WTC11 (cell line): Measurements from ENCODE around the gene DPYSL4. TPM values are rescaled to one million over a fixed set of nuclear protein-coding genes. Genes with fewer than 3 reads are reported as not detected.

Experiments
- ATAC-seq: fragments of 200-7000 bp; cut with Tn5 transposase; 2 replicates; pipeline ENCODE4 v1.10.0; 2021; ENCODE audit warnings: mild to moderate bottlenecking, moderate library complexity
- CTCF ChIA-PET: fragments of 300-600 bp; sonication (Branson Sonifier 250); formaldehyde crosslinking; loops from one replicate; lab custom pipeline; 2021; ENCODE audit warnings: antibody characterized with exemption; lab: Charles Lee
- POLR2A ChIA-PET: fragments of 350-600 bp; sonication (Branson Sonifier 250); formaldehyde crosslinking; loops from one replicate; lab custom pipeline; 2021; ENCODE audit warnings: antibody characterized with exemption; lab: Charles Lee
- DNase-seq: peaks from one replicate; pipeline ENCODE4 v3.0.0; 2021; ENCODE audit warnings: low spot score
- H3K27ac Mint-ChIP-seq: 2 replicates; pipeline ENCODE4 v1.8.0; 2021; ENCODE audit warnings: mixed read lengths
- H3K27me3 Mint-ChIP-seq: 2 replicates; pipeline ENCODE4 v1.8.0; 2021; ENCODE audit warnings: low read depth, mild to moderate bottlenecking, moderate library complexity, mixed read lengths
- H3K36me3 Mint-ChIP-seq: 2 replicates; pipeline ENCODE4 v1.8.0; 2021; ENCODE audit warnings: mixed read lengths
- H3K4me1 Mint-ChIP-seq: 2 replicates; pipeline ENCODE4 v1.8.0; 2022; ENCODE audit warnings: mixed read lengths
- H3K4me3 Mint-ChIP-seq: 2 replicates; pipeline ENCODE4 v1.8.0; 2021; ENCODE audit warnings: mild to moderate bottlenecking, moderate library complexity, mixed read lengths
- H3K9me3 Mint-ChIP-seq: 2 replicates; pipeline ENCODE4 v1.8.0; 2021; ENCODE audit warnings: mixed read lengths
- AFF4 ChIP-seq: sonication (generic); formaldehyde crosslinking; IDR thresholded peaks from 2 replicates; pipeline ENCODE4 v1.8.1; 2023; ENCODE audit warnings: mild to moderate bottlenecking, missing genetic modification reagents, borderline replicate concordance
- ATF2 ChIP-seq: sonication (generic); formaldehyde crosslinking; IDR thresholded peaks from 2 replicates; pipeline ENCODE4 v1.8.1; 2022; ENCODE audit warnings: low read depth, missing genetic modification reagents, borderline replicate concordance
- E2F4 ChIP-seq: sonication (generic); formaldehyde crosslinking; IDR thresholded peaks from 2 replicates; pipeline ENCODE4 v1.8.1; 2022; ENCODE audit warnings: low read depth, mild to moderate bottlenecking, moderate library complexity, missing genetic modification reagents, borderline replicate concordance
- ESRRA ChIP-seq: sonication (generic); formaldehyde crosslinking; IDR thresholded peaks from 2 replicates; pipeline ENCODE4 v1.8.1; 2022; ENCODE audit warnings: mild to moderate bottlenecking, missing genetic modification reagents, borderline replicate concordance
- FOXP1 ChIP-seq: sonication (generic); formaldehyde crosslinking; IDR thresholded peaks from 2 replicates; pipeline ENCODE4 v1.8.0; 2022; ENCODE audit warnings: missing genetic modification reagents, mild to moderate bottlenecking, moderate library complexity, borderline replicate concordance
- FOXP4 ChIP-seq: sonication (generic); formaldehyde crosslinking; IDR thresholded peaks from 2 replicates; pipeline ENCODE4 v1.8.0; 2022; ENCODE audit warnings: mild to moderate bottlenecking, missing genetic modification reagents
- HMGXB4 ChIP-seq: sonication (generic); formaldehyde crosslinking; IDR thresholded peaks from 2 replicates; pipeline ENCODE4 v1.8.1; 2023; ENCODE audit warnings: mild to moderate bottlenecking, moderate library complexity, missing genetic modification reagents
- IRF1 ChIP-seq: sonication (generic); formaldehyde crosslinking; IDR thresholded peaks from 2 replicates; pipeline ENCODE4 v1.8.0; 2023; ENCODE audit warnings: missing genetic modification reagents
- IRF2 ChIP-seq: sonication (generic); formaldehyde crosslinking; IDR thresholded peaks from 2 replicates; pipeline ENCODE4 v1.8.0; 2022; ENCODE audit warnings: low read depth, missing genetic modification reagents, borderline replicate concordance
- PRRX2 ChIP-seq: fragments of 250-450 bp; sonication (Bioruptor Pico); IDR thresholded peaks from 2 replicates; pipeline ENCODE4 v1.8.0; 2021; ENCODE audit warnings: mild to moderate bottlenecking
- SMAD3 ChIP-seq: sonication (generic); formaldehyde crosslinking; IDR thresholded peaks from 2 replicates; pipeline ENCODE4 v1.8.0; 2022; ENCODE audit warnings: missing genetic modification reagents, mild to moderate bottlenecking, borderline replicate concordance
- SOX15 ChIP-seq: fragments of 250-450 bp; sonication (Bioruptor Pico); IDR thresholded peaks from 2 replicates; pipeline ENCODE4 v1.9.0; 2021; ENCODE audit warnings: mild to moderate bottlenecking
- TP53 ChIP-seq: sonication (generic); formaldehyde crosslinking; IDR thresholded peaks from 2 replicates; pipeline ENCODE4 v1.8.1; 2023; ENCODE audit warnings: mild to moderate bottlenecking, missing genetic modification reagents
- ZNF138 ChIP-seq: sonication (generic); formaldehyde crosslinking; conservative IDR thresholded peaks from 2 replicates; pipeline ENCODE4 v1.8.1; 2022; ENCODE audit warnings: mild to moderate bottlenecking, moderate library complexity, missing genetic modification reagents
- ZNF219 ChIP-seq: sonication (generic); formaldehyde crosslinking; IDR thresholded peaks from 2 replicates; pipeline ENCODE4 v1.8.0; 2023; ENCODE audit warnings: missing genetic modification reagents, mild to moderate bottlenecking, borderline replicate concordance
- ZNF232 ChIP-seq: sonication (generic); formaldehyde crosslinking; IDR thresholded peaks from 2 replicates; pipeline ENCODE4 v1.8.0; 2022; ENCODE audit warnings: mild to moderate bottlenecking, missing genetic modification reagents
- ZNF396 ChIP-seq: fragments of 250-450 bp; sonication (Bioruptor Pico); IDR thresholded peaks from 2 replicates; pipeline ENCODE4 v1.8.0; 2021; ENCODE audit warnings: mild to moderate bottlenecking, moderate library complexity, borderline replicate concordance
- total RNA-seq: library from RNA; stranded (reverse); gene quantifications from 3 replicates; pipeline ENCODE4 v1.2.3, GENCODE V29; 2021

DPYSL4 gene
- total RNA-seq, 1 experiment from 2014 or later, result 17.0 TPM

GRCh38 chr10:132210766-132211165, 24.0 kb downstream of the DPYSL4 start:
- H3K9me3 Mint-ChIP-seq, result peaks cover 25% of the 10 kb centered on the region
- TF ChIP-seq TP53 (CRISPR knock-in tag) (no peak), FOXP4 (CRISPR knock-in tag) (no peak), ZNF219 (CRISPR knock-in tag) (no peak), IRF1 (CRISPR knock-in tag) (no peak), PRRX2 (no peak), FOXP1 (CRISPR knock-in tag) (no peak), E2F4 (CRISPR knock-in tag) (no peak), AFF4 (CRISPR knock-in tag) (no peak), ZNF138 (CRISPR knock-in tag) (no peak), SMAD3 (CRISPR knock-in tag) (no peak), HMGXB4 (CRISPR knock-in tag) (no peak), ZNF396 (no peak), SOX15 (CRISPR knock-in tag) (no peak), IRF2 (CRISPR knock-in tag) (no peak), ATF2 (CRISPR knock-in tag) (no peak), ZNF232 (no peak), ESRRA (CRISPR knock-in tag) (no peak)
- TF ChIP-seq, all 79 proteins: peak for 0
- Mint-ChIP-seq H3K4me1 (no peaks in the 10 kb centered on the region), H3K27ac (no peak overlapping the region), H3K27me3 (peaks cover 2% of the 10 kb centered on the region; the same call in 1 of the 2 replicates), H3K36me3 (peaks cover 24% of the 10 kb centered on the region), H3K4me3 (no peak overlapping the region)
- ChIA-PET POLR2A (no interaction called here), CTCF (no interaction called here)
- DNase-seq (no peak), ATAC-seq (no peak)
